HEK293 (cell line): ENCODE results near the gene SLC9A5.

Experiments
- CTCF ChIA-PET: fragments of 350-600 bp; formaldehyde crosslinking; extraction: SDS; loops from one replicate; lab custom pipeline; 2021; ENCODE audit warnings: antibody characterized with exemption; lab: Yijun Ruan, JAX
- POLR2A ChIA-PET: fragments of 300-600 bp; formaldehyde crosslinking; extraction: SDS; loops from one replicate; lab custom pipeline; 2020; ENCODE audit warnings: antibody characterized with exemption, inconsistent platforms; lab: Yijun Ruan, JAX
- H3K27ac ChIP-seq: fragments of 200-500 bp; sonication (Bioruptor generic); 2 replicates; pipeline ENCODE4 v1.5.1; 2014; ENCODE audit warnings: low read depth, low read length, control low read depth, inconsistent platforms; ENCODE audit errors: extremely low read depth
- H3K36me3 ChIP-seq, 2 experiments: fragments of 200-500 bp in 1 of 2; sonication (Bioruptor generic) in 1 of 2; 1 replicate in 1 of 2; 2 replicates in 1 of 2; pipeline ENCODE4 v1.5.1; 2014 to 2017; ENCODE audit warnings: inconsistent platforms in 2 of 2, low read length in 2 of 2; ENCODE audit not compliant: control insufficient read depth in 2 of 2, insufficient read depth in 1 of 2
- H3K4me1 ChIP-seq: fragments of 200-500 bp; sonication (Bioruptor generic); 2 replicates; pipeline ENCODE4 v1.5.1; 2014; ENCODE audit warnings: mild to moderate bottlenecking, low read length, inconsistent platforms; ENCODE audit not compliant: control insufficient read depth, insufficient read depth
- H3K4me3 ChIP-seq: 2 replicates; pipeline ENCODE4 v1.5.1; 2011; ENCODE audit warnings: low read depth, mild to moderate bottlenecking, control low read depth, low read length, moderate library complexity
- H3K9me3 ChIP-seq: fragments of 200-500 bp; sonication (Bioruptor generic); 2 replicates; pipeline ENCODE4 v1.5.1; 2014; ENCODE audit warnings: low read depth, low read length, inconsistent platforms; ENCODE audit not compliant: control insufficient read depth, insufficient read depth
- FEZF1 ChIP-seq: fragments of 450-650 bp; formaldehyde crosslinking; IDR thresholded peaks from 2 replicates; pipeline ENCODE4 v1.5.1; 2016; ENCODE audit warnings: missing biosample characterization, missing genetic modification characterization
- GLIS2 ChIP-seq: fragments of 450-650 bp; formaldehyde crosslinking; IDR thresholded peaks from 2 replicates; pipeline ENCODE4 v1.5.1; 2016; ENCODE audit warnings: missing biosample characterization, missing genetic modification characterization
- KLF8 ChIP-seq: fragments of 450-650 bp; formaldehyde crosslinking; IDR thresholded peaks from 2 replicates; pipeline ENCODE4 v1.5.1; 2016; ENCODE audit warnings: missing biosample characterization, missing genetic modification characterization
- YY2 ChIP-seq: fragments of 450-650 bp; formaldehyde crosslinking; IDR thresholded peaks from 2 replicates; pipeline ENCODE4 v1.5.1; 2016; ENCODE audit warnings: missing biosample characterization, missing genetic modification characterization
- ZEB2 ChIP-seq: fragments of 450-650 bp; formaldehyde crosslinking; IDR thresholded peaks from 2 replicates; pipeline ENCODE4 v1.5.1; 2016; ENCODE audit warnings: missing biosample characterization, missing genetic modification characterization
- ZFHX2 ChIP-seq: fragments of 450-650 bp; formaldehyde crosslinking; conservative IDR thresholded peaks from 2 replicates; pipeline ENCODE4 v1.5.1; 2016; ENCODE audit warnings: missing biosample characterization, missing genetic modification characterization
- ZFP41 ChIP-seq: fragments of 450-650 bp; formaldehyde crosslinking; IDR thresholded peaks from 2 replicates; pipeline ENCODE4 v1.5.1; 2016; ENCODE audit warnings: missing biosample characterization, missing genetic modification characterization, borderline replicate concordance
- ZNF2 ChIP-seq: fragments of 450-650 bp; formaldehyde crosslinking; IDR thresholded peaks from 2 replicates; pipeline ENCODE4 v1.5.1; 2016; ENCODE audit warnings: missing biosample characterization, missing genetic modification characterization
- ZNF473 ChIP-seq: fragments of 450-650 bp; formaldehyde crosslinking; IDR thresholded peaks from 2 replicates; pipeline ENCODE4 v1.5.1; 2017; ENCODE audit warnings: missing biosample characterization, missing genetic modification characterization
- ZNF501 ChIP-seq: fragments of 450-650 bp; formaldehyde crosslinking; IDR thresholded peaks from 2 replicates; pipeline ENCODE4 v1.5.1; 2016; ENCODE audit warnings: missing biosample characterization, missing genetic modification characterization
- ZNF548 ChIP-seq: fragments of 450-650 bp; formaldehyde crosslinking; IDR thresholded peaks from 2 replicates; pipeline ENCODE4 v1.5.1; 2016; ENCODE audit warnings: missing biosample characterization, missing genetic modification characterization
- ZNF621 ChIP-seq: fragments of 450-650 bp; formaldehyde crosslinking; IDR thresholded peaks from 2 replicates; pipeline ENCODE4 v1.5.1; 2017; ENCODE audit warnings: missing biosample characterization, missing genetic modification characterization
- ZNF701 ChIP-seq: fragments of 450-650 bp; formaldehyde crosslinking; IDR thresholded peaks from 2 replicates; pipeline ENCODE4 v1.5.1; 2016; ENCODE audit warnings: missing biosample characterization, missing genetic modification characterization
- TF ChIP-seq, protein P1 (sequence below): fragments of 450-650 bp; formaldehyde crosslinking; IDR thresholded peaks from 2 replicates; pipeline ENCODE4 v1.5.1; 2016; ENCODE audit warnings: missing biosample characterization, missing genetic modification characterization
- TF ChIP-seq, protein P2 (sequence below): fragments of 450-650 bp; formaldehyde crosslinking; IDR thresholded peaks from 2 replicates; pipeline ENCODE4 v1.5.0; 2017; ENCODE audit warnings: missing biosample characterization, missing genetic modification characterization, borderline replicate concordance
- TF ChIP-seq, protein P3 (sequence below): fragments of 450-650 bp; formaldehyde crosslinking; optimal IDR thresholded peaks from 2 replicates; pipeline ENCODE3; 2016; ENCODE audit warnings: missing biosample characterization, mild to moderate bottlenecking, missing genetic modification characterization
- TF ChIP-seq, protein P4 (sequence below): fragments of 450-650 bp; formaldehyde crosslinking; IDR thresholded peaks from 2 replicates; pipeline ENCODE4 v1.5.1; 2016; ENCODE audit warnings: missing biosample characterization, missing genetic modification characterization

SLC9A5 gene

DNA sequence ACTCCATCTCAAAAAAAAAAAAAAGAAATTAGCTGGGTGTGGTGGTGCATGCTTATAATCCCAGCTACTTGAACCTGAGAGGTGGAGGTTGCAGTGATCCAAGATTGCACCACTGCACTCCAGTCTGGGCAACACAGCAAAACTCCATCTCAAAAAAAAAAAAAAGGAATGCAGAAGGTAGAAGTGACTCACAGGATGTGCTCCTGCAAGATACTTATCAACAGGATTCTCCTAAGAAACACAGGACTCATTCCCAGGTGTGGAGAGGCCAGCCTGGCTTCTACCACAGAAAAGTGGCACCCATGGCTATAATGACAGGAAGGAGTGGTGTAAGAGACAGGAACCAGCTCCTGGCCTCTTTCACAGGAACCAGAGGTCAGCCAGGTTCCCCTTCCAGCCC, 36.0 kb upstream of the SLC9A5 start (continued):
- TF ChIP-seq ZFP41 (tag by site-specific recombination) (no peak), YY2 (no peak), GLIS2 (tag by site-specific recombination) (no peak), ZNF701 (tag by site-specific recombination) (no peak)
- TF ChIP-seq, protein P1, sequence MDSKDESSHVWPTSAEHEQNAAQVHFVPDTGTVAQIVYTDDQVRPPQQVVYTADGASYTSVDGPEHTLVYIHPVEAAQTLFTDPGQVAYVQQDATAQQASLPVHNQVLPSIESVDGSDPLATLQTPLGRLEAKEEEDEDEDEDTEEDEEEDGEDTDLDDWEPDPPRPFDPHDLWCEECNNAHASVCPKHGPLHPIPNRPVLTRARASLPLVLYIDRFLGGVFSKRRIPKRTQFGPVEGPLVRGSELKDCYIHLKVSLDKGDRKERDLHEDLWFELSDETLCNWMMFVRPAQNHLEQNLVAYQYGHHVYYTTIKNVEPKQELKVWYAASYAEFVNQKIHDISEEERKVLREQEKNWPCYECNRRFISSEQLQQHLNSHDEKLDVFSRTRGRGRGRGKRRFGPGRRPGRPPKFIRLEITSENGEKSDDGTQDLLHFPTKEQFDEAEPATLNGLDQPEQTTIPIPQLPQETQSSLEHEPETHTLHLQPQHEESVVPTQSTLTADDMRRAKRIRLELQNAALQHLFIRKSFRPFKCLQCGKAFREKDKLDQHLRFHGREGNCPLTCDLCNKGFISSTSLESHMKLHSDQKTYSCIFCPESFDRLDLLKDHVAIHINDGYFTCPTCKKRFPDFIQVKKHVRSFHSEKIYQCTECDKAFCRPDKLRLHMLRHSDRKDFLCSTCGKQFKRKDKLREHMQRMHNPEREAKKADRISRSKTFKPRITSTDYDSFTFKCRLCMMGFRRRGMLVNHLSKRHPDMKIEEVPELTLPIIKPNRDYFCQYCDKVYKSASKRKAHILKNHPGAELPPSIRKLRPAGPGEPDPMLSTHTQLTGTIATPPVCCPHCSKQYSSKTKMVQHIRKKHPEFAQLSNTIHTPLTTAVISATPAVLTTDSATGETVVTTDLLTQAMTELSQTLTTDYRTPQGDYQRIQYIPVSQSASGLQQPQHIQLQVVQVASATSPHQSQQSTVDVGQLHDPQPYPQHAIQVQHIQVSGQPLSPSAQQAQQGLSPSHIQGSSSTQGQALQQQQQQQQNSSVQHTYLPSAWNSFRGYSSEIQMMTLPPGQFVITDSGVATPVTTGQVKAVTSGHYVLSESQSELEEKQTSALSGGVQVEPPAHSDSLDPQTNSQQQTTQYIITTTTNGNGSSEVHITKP (tag by site-specific recombination) = no peak
- TF ChIP-seq, protein P2, sequence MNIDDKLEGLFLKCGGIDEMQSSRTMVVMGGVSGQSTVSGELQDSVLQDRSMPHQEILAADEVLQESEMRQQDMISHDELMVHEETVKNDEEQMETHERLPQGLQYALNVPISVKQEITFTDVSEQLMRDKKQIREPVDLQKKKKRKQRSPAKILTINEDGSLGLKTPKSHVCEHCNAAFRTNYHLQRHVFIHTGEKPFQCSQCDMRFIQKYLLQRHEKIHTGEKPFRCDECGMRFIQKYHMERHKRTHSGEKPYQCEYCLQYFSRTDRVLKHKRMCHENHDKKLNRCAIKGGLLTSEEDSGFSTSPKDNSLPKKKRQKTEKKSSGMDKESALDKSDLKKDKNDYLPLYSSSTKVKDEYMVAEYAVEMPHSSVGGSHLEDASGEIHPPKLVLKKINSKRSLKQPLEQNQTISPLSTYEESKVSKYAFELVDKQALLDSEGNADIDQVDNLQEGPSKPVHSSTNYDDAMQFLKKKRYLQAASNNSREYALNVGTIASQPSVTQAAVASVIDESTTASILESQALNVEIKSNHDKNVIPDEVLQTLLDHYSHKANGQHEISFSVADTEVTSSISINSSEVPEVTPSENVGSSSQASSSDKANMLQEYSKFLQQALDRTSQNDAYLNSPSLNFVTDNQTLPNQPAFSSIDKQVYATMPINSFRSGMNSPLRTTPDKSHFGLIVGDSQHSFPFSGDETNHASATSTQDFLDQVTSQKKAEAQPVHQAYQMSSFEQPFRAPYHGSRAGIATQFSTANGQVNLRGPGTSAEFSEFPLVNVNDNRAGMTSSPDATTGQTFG = no peak
- TF ChIP-seq, protein P3, sequence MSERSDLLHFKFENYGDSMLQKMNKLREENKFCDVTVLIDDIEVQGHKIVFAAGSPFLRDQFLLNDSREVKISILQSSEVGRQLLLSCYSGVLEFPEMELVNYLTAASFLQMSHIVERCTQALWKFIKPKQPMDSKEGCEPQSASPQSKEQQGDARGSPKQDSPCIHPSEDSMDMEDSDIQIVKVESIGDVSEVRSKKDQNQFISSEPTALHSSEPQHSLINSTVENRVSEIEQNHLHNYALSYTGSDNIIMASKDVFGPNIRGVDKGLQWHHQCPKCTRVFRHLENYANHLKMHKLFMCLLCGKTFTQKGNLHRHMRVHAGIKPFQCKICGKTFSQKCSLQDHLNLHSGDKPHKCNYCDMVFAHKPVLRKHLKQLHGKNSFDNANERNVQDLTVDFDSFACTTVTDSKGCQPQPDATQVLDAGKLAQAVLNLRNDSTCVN = no peak

DNA sequence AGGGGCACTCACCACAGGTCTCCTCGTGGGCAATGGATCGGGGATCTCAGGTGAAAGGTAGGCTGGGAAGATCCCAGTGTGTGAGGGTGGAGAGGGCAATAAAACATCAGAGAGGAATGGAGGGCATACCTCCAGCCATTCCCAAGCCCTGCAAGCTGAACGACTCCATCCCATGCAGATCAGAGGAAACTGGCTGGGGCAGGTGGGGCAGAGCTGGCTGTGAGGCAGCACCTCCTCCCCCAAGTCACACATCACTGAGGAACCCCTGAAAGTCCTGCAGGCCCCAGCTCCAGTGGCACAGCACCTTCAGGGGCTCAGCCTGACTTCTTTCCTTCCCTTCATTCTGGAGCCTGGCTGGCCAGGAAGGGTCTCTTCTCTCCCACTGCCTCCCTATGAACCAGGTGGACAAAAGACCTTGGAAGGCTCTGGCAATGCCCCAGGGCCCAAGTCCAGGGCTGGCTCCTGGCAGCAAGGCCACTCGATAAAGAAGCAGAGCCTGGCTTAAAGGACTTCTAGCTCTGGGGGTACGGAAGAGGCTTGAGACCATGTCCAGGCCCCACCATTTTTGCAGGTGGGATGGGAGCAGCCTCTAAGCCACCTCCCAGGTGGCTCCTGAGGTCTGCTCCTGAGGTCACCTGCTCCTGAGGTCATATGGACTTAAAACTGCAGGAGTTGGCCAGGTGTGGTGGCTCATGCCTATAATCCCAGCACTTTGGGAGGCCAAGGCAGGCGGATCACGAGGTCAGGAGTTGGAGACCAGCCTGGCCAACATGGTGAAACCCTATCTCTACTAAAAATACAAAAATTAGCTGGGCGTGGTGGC, 35.4 kb upstream of the SLC9A5 start:
- H3K4me3 ChIP-seq = no peak overlapping the region
- ChIA-PET POLR2A (interaction anchor here (0.6 kb wide), 1 partner anchor 252 kb away, joined by 3 read pairs; the partner anchor contains the start of gene CES3), CTCF (no interaction called here)
- no peaks in the 10 kb centered on the region for H3K4me1 ChIP-seq
- TF ChIP-seq, protein P4, sequence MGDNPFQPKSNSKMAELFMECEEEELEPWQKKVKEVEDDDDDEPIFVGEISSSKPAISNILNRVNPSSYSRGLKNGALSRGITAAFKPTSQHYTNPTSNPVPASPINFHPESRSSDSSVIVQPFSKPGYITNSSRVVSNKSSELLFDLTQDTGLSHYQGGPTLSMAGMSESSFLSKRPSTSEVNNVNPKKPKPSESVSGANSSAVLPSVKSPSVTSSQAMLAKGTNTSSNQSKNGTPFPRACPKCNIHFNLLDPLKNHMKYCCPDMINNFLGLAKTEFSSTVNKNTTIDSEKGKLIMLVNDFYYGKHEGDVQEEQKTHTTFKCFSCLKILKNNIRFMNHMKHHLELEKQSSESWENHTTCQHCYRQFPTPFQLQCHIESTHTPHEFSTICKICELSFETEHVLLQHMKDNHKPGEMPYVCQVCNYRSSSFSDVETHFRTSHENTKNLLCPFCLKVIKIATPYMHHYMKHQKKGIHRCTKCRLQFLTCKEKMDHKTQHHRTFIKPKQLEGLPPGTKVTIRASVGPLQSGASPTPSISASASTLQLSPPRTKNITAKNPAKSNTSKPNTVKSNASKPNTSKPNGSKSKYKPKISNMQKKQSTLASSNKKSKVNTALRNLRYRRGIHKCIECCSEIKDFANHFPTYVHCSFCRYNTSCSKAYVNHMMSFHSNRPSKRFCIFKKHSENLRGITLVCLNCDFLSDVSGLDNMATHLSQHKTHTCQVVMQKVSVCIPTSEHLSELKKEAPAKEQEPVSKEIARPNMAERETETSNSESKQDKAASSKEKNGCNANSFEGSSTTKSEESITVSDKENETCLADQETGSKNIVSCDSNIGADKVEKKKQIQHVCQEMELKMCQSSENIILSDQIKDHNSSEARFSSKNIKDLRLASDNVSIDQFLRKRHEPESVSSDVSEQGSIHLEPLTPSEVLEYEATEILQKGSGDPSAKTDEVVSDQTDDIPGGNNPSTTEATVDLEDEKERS = no peak
- no peak for TF ChIP-seq FEZF1 (tag by site-specific recombination)
- no peak for TF ChIP-seq ZEB2
- TF ChIP-seq ZNF621 (tag by site-specific recombination) = no peak
- no peak for TF ChIP-seq ZNF2
- TF ChIP-seq ZNF548 = no peak
- TF ChIP-seq ZFHX2 (tag by site-specific recombination) = no peak
- no peak for TF ChIP-seq KLF8 (tag by site-specific recombination)
- no peak for TF ChIP-seq ZNF473
- no peak for TF ChIP-seq ZNF501
- H3K36me3 ChIP-seq = peaks cover 0 to 7% of the 10 kb centered on the region in 2 experiments; a peak in 2 of 3 replicates
- no peak overlapping the region for H3K27ac ChIP-seq
- no peaks in the 10 kb centered on the region for H3K9me3 ChIP-seq
